ENCODE results near the gene LAPTM4A. TPM values are rescaled to one million over a fixed set of nuclear protein-coding genes. Genes with fewer than 3 reads are reported as not detected.

LAPTM4A gene
- total and polyA plus RNA-seq, 10 donors, result 54.9 to 158 (median 113) TPM

- peak overlapping the region in 5 of 8 donors; percentile 1 to 43 (median 13) for H3K27ac ChIP-seq
Observed at GRCh38 chr2:20072436-20073158, 21.2 kb upstream of the LAPTM4A start.

GRCh38 chr2:20071397-20072383 is 20.3 kb upstream of the LAPTM4A start:
- 64 to 73% (median 71%) methylated on average over 14 of the region's 14 CpGs for WGBS, 5 donors
- H3K27me3 ChIP-seq (replicated peaks in 1 of 7), result no peaks in the 10 kb centered on the region
- intact Hi-C loops (cut with DNase I; ENCODE audit: low total_unique reads), result no loop called here

More at GRCh38 chr2:20072436-20073158, 21.2 kb upstream of the LAPTM4A start:
- Histone ChIP-seq H3K4me1 (peaks cover 0 to 12% (median 0%) of the 10 kb centered on the region in 6 donors), H3K27me3 (replicated peaks in 1 of 7) (no peaks in the 10 kb centered on the region), H3K9me3 (no peaks in the 10 kb centered on the region), H3K4me3 (no peak overlapping the region), H3K36me3 (no peaks in the 10 kb centered on the region)
- intact Hi-C loops (cut with DNase I; ENCODE audit: low total_unique reads), result no loop called here
- 85 to 93% (median 90%) methylated on average over 7 of the region's 7 CpGs for WGBS, 5 donors
- no peak for DNase-seq
- TF ChIP-seq POLR2AphosphoS5 (IDR thresholded peaks at IDR 0.05), result no peak
- no peak for TF ChIP-seq CTCF (IDR thresholded peaks at IDR 0.05 in 8 of 11, conservative IDR thresholded peaks at IDR 0.05 in 3 of 11)
- TF ChIP-seq POLR2A (IDR thresholded peaks at IDR 0.05), result no peak

GRCh38 chr2:20069756-20070155 is 18.3 kb upstream of the LAPTM4A start:
- no peak for TF ChIP-seq POLR2AphosphoS5 (IDR thresholded peaks at IDR 0.05)
- no peak for TF ChIP-seq POLR2A (IDR thresholded peaks at IDR 0.05)
- no peak for TF ChIP-seq CTCF (IDR thresholded peaks at IDR 0.05 in 8 of 11, conservative IDR thresholded peaks at IDR 0.05 in 3 of 11)
- Histone ChIP-seq H3K36me3 (no peaks in the 10 kb centered on the region), H3K27ac (no peak overlapping the region), H3K9me3 (no peaks in the 10 kb centered on the region), H3K4me1 (peaks cover 0 to 12% (median 0%) of the 10 kb centered on the region in 6 donors), H3K27me3 (replicated peaks in 1 of 7) (no peaks in the 10 kb centered on the region), H3K4me3 (no peak overlapping the region)
- no peak for DNase-seq
- intact Hi-C loops (cut with DNase I; ENCODE audit: low total_unique reads), result no loop called here

More at GRCh38 chr2:20071397-20072383, 20.3 kb upstream of the LAPTM4A start:
- no peaks in the 10 kb centered on the region for H3K9me3 ChIP-seq
- no peak for TF ChIP-seq POLR2A (IDR thresholded peaks at IDR 0.05)
- no peak for TF ChIP-seq CTCF (IDR thresholded peaks at IDR 0.05 in 8 of 11, conservative IDR thresholded peaks at IDR 0.05 in 3 of 11)
- peak in 1 of 3 donors; percentile 11 for TF ChIP-seq POLR2AphosphoS5 (IDR thresholded peaks at IDR 0.05)
- H3K4me3 ChIP-seq, result no peak overlapping the region
- DNase-seq, result no peak
- H3K36me3 ChIP-seq, result no peaks in the 10 kb centered on the region
- H3K27ac ChIP-seq, result peak overlapping the region in 6 of 8 donors; percentile 1 to 43 (median 15)
- H3K4me1 ChIP-seq, result peaks cover 0 to 12% (median 0%) of the 10 kb centered on the region in 6 donors

Data from spleen (tissue), 11 donors.